GM12864 (cell line): ENCODE results near the gene MCMBP.

Source experiments
- DNase-seq: peaks from one replicate; pipeline ENCODE4 v3.0.0-alpha.2; 2011; ENCODE audit warnings: low read depth
- H3K4me3 ChIP-seq: 2 replicates; pipeline ENCODE4 v1.5.1; 2011; ENCODE audit warnings: mild to moderate bottlenecking, low read depth, low read length, control low read depth
- TF ChIP-seq, protein P1 (sequence below): IDR thresholded peaks from 2 replicates; pipeline ENCODE4 v1.5.1; 2011; ENCODE audit warnings: low read depth, mild to moderate bottlenecking, moderate library complexity, low read length, control low read depth, inconsistent platforms; ENCODE audit errors: missing control alignments

The MCMBP gene

GRCh38 chr10:119849031-119849789 is 23.4 kb downstream of the MCMBP start:
- TF ChIP-seq, protein P1, sequence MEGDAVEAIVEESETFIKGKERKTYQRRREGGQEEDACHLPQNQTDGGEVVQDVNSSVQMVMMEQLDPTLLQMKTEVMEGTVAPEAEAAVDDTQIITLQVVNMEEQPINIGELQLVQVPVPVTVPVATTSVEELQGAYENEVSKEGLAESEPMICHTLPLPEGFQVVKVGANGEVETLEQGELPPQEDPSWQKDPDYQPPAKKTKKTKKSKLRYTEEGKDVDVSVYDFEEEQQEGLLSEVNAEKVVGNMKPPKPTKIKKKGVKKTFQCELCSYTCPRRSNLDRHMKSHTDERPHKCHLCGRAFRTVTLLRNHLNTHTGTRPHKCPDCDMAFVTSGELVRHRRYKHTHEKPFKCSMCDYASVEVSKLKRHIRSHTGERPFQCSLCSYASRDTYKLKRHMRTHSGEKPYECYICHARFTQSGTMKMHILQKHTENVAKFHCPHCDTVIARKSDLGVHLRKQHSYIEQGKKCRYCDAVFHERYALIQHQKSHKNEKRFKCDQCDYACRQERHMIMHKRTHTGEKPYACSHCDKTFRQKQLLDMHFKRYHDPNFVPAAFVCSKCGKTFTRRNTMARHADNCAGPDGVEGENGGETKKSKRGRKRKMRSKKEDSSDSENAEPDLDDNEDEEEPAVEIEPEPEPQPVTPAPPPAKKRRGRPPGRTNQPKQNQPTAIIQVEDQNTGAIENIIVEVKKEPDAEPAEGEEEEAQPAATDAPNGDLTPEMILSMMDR = no peak
- DNase-seq = no peak
- H3K4me3 ChIP-seq = no peak overlapping the region

DNA sequence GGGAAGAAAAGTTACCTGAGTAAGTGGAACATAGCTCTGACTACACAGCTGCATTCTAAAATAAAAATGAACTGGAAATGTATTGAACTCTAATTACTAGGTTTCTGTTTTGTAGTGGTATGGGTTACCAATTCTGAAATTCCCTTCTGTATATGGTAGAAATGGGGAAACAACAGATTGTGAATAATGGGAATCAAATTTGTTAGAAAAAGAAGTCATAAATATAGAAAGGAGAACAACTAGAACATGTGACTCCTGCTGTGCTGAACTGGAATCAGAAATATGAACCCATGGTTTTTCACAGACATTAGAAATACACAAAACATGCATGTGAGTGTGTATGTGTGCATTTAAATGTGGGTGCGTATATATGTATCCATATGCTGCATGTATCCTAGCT is 27.0 kb downstream of the MCMBP start:
- no peak for DNase-seq
- TF ChIP-seq, protein P1 = no peak

GRCh38 chr10:119834188-119834587 is 38.5 kb downstream of the MCMBP start:
- H3K4me3 ChIP-seq = no peak overlapping the region
- TF ChIP-seq, protein P1 = no peak
- DNase-seq = no peak

More for the DNA sequence above, 27.0 kb downstream of the MCMBP start:
- H3K4me3 ChIP-seq = no peak overlapping the region

- TF ChIP-seq, protein P1 = no peak
- H3K4me3 ChIP-seq = no peak overlapping the region
- DNase-seq = no peak
These were observed 39.7 kb downstream of the MCMBP start for GRCh38 chr10:119832951-119833350.

- TF ChIP-seq, protein P1 = no peak
- H3K4me3 ChIP-seq = no peak overlapping the region
- DNase-seq = no peak
These were observed 41.0 kb downstream of the MCMBP start for GRCh38 chr10:119831656-119832055.

GRCh38 chr10:119830851-119831250 is 41.8 kb downstream of the MCMBP start:
- no peak for DNase-seq
- TF ChIP-seq, protein P1 = no peak
- H3K4me3 ChIP-seq = no peak overlapping the region

GRCh38 chr10:119829429-119829828 is 43.2 kb downstream of the MCMBP start:
- TF ChIP-seq, protein P1 = no peak
- DNase-seq = no peak
- no peak overlapping the region for H3K4me3 ChIP-seq
